Erythroblast (primary cell): Measurements from ENCODE around the gene RIGI.

Source experiments
- GATA1 ChIP-seq: IDR thresholded peaks from 2 replicates; pipeline ENCODE4 v1.6.1; 2011; ENCODE audit warnings: low read depth, mild to moderate bottlenecking, control low read depth, low read length, moderate library complexity
- POLR2A ChIP-seq: IDR thresholded peaks from 2 replicates; pipeline ENCODE4 v1.6.1; 2011; ENCODE audit warnings: mild to moderate bottlenecking, low read length

DNA sequence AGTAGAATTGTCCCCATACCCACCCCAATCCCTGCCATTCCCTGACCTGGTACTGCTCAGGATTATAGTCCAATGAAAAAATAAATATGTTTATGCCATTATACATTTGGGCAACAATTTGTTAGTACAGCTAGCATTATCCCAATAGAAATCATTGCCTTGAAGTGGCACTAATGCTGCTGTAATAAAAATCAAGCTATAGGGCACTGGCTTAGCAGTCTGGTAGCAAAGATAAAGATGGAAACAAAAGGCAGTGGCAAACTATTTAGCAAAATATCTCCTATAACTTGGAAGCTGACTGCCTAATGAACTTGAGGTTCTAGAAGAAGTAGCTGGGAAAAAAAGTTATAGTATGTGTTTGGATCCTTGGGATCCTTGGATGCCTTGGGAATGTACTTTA lies 28.6 kb upstream of the RIGI start:
- no peak for TF ChIP-seq POLR2A
- TF ChIP-seq GATA1 = no peak
